ENCODE results near the gene PSG5.
"Not testable (repeated sequence)": the region's sequence is repeated elsewhere in the genome, so short reads cannot be mapped to it uniquely, and the experiment has no call there.

Gene PSG5

DNA sequence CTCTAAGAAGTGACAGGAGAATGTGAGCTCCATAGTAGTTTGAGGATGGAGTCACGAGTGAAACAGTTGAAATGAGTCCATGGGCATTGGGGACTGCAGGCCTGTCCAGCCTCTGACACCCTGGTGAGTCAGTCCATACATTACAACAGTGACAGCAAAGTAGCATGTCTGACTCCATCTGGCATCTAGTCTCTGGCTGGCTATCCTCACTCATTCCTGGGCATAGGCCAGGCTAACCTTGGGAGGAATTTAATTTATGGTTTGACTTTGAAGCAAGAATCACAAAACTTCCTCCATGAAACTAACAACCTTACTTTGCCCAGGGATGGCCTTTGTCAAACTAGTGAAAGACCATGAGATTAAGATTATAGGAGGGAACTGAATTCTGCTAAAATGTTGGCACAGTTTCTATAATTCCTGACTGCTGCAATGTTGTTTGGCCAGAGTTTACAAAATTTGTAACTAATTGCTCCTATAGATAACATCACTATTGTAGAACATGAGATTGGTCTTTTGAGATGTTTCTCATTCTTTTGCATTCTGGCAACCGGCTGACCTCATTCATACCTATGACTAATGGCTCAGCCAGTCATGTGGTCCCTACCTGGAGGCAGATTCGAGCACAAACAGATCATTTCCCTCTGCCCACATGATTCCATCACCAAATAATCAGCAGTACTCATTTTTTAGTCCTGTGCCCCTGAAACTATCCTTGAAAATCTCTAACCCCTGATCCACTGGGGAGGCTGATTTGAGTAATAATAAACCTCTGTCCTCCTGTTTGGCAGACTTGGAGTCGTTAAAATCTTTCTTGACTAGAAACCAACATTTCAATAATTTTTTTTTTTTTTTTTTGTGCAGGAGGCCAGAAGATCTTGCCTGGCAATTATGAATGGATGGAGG lies 4.2 kb downstream of the PSG5 start:
- DNase-seq: not testable (repeated sequence)

DNA sequence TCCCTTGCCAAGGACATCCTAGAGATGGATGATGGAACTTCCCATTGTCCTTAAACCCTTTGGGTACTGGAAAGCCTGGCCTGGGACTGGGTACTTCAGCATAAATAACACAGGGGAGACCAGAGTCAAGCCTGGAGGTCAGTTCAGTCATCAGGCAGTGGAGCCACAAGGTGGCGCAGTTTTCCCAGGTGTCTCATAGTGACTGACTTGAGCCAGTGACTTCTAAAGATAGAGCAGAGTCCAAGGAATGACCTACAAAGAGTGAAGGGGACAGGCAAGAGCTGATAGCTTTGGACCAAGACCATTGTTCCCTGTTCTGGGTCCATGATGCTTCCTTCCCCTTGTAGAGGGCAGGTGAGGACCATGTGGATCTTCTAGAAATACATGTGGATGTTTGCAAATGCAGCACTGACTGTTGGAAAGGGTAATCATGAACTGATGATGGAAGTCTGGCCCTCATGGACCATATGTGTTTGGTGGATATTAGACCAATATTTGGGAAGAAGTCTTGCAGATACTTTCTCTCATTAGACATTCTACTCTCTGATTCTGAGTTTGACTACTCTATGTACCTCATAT lies 6.7 kb downstream of the PSG5 start:
- DNase-seq: not testable (repeated sequence)

DNA sequence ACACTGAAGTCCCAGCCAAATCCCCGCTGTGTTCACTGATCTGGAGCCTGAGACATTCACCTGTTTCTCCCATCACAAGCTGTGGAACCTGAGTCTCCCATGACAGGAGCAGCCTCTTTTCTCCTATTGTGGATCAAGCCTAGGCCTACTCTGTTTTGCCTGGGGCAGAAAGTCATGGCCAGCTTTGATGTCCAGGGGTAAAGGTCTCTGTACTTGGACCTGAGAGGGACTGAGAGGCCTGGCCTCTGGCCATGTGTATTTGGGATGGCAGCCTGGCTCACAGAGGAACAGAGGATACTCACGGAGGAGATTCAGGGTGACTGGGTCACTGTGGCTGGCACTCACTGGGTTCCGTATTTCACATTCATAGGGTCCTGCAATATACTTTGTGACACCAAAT lies 7.8 kb downstream of the PSG5 start:
- not testable (repeated sequence) for DNase-seq

DNA sequence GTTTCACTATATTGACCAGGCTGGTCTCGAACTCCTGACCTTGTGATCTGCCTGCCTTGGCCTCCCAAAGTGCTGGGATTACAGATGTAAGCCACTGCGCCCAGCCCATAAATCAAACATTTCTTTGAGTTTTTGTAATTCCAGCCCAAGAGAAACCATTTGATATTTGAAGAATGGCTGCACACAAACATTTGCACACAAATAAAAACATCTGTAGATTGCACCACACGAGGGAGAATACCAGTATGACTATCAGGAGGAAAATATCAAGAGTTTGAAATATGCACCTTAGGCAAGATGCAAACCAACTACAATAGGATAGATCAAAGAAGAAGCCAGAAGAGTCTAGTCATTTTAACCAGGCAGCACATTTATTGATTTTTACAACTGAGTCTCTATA lies 20.4 kb downstream of the PSG5 start:
- DNase-seq: not testable (repeated sequence)

DNA sequence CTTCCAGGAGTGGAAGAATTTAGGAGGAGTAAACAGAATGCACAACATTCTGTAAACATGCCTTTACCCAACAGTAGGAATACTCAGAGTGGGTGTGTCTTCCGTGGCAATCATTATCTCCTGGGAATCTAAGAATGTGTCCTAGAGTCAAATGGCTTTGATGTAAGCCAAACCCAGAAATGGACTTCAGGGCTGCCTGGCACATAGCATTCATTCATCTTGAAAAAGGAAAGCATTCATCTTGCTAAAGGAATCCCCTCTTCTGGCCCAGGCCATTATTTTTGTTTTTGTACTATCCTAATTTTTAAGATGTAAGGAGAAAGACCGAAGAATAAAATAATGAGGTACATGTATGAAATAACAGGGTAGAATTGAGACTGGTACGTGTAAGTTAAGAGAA lies 23.2 kb downstream of the PSG5 start:
- not testable (repeated sequence) for DNase-seq

DNA sequence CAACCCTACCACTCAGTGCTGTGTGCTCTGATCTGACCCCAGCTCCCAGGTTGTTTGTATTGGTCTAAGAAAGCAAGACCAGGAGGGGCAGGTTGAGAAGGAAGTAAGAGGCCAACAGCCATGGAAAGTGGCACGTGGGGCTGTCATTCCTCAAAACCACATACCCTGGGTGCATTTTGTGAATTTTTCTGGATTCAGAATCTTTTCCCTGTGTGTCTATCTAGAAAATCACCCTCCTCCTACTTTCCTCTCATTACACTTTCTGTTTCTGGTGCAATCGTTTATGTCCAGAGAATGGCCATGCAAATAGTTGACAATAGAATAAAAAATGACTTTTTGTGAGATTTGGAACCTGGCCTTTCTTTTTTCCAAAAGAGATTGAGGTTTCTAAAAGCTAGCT lies 24.1 kb downstream of the PSG5 start:
- DNase-seq: not testable (repeated sequence)

DNA sequence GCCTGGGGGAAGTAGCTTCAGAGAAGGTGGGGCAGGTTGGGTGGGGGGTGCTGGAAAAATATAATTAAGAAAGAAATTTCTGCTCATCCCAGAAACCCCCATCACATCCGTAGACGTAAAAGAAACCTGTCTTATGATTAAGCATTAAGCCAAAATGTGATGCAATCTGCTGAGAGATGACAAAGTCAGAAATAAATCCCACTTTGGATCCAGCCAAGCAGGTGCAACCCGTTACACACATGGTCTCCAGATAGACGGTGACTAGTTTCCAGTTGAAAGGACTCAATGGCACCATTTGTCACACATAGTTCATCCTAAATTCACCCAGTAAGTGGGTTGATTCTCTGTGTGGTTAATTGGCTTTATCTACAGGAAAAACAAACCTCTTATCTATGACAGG lies 34.1 kb downstream of the PSG5 start:
- no peak for DNase-seq

DNA sequence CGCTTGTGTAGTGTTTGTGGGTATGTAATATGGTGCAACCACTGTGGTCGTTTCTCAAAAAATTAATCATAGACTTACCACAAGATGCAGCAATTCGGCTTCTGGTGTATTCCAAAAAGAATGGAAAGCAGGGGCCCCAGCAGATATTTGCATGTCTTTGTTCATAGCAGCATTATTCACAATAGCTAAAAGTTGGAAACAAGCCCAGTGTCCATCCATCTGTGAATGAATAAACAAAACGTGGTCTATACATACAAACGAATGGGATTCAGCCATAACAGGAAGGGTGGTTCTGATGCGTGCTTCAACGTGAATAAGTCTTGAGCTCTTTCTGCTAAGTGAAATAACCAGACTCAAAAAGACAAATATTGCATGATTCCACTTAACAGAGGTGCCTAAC lies 36.5 kb downstream of the PSG5 start:
- not testable (repeated sequence) for DNase-seq

DNA sequence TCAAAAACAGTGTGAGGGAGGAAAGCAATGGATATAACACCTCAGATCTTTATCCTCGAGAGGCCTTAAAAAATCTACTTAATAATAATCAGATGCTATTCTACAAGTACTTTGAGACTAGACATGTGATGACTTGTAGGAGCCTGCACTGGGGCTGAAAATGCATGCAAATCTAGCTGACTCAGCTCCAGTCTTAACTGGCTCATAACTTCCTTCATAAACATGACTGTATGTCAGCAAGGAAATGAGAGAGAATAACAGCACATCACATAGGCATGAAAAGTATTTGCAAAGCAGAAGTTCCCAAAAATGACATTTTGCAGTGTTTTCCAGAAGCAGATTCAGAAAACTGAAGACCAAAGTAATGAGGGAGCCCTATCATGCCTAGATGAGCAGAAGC lies 38.1 kb downstream of the PSG5 start:
- no peak for DNase-seq

DNA sequence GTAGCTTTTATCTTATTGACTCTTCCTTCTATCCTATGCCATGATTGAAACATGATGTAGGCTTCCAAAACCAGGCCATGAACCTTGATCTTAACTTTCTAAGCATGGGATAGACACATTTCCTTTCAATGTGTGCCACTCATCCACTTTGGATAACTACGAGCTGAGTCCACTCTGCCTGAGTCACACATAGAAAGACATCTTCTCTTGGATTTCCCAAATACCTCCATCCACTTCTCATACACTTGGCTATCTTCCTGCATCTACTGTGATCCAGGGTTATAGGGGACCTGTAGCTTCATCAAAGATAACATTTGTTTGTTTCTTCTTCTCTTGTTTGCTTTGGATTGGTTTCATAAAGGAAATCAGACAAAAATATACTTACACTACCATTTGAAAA lies 44.6 kb downstream of the PSG5 start:
- DNase-seq: not testable (repeated sequence)

DNA sequence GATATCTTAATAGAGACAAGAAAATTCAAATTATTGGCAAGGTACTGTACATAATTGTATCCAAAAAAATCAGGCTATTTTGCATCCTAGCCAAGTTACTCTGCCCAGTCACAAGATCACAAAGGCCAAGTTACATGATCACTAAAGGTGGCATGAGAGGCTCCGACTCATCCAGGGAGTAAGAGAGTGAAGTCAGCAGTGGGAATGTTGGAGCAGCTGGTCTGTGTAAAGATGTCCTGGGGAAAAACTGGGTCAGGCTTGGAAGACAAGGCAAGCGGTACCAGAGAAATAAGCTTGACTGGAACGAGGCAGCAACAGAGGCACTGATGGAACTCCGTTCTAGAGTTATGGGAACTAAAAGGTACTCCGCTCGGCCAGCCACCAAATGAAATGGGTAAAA lies 53.6 kb downstream of the PSG5 start:
- no peak for DNase-seq

DNA sequence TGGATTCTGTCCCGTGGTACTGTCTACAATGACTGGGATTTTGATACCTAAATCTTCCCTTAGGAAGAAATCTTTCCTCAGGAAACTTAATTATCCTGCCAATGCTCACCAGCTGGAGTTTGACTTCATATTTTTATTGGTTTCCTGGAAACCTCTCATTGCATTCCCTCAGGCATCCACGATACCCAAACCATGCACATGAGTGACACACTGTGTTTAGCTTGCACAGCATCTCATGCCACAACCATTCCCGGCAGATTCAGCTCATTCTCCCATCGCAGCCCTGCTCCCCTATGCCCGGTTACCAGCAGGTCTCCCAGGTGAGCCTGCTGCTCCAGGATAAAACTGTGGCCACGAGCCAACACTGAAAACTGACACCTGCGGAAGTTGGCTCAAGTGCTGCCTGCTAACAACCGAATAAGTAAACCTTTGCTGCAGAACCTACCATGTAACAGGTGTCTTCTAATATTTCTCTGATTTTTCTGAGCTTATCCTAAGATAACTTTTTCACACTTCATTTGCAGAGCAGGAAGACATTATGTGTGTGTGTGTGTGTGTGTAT lies 55.0 kb downstream of the PSG5 start:
- not testable (repeated sequence) for DNase-seq

DNA sequence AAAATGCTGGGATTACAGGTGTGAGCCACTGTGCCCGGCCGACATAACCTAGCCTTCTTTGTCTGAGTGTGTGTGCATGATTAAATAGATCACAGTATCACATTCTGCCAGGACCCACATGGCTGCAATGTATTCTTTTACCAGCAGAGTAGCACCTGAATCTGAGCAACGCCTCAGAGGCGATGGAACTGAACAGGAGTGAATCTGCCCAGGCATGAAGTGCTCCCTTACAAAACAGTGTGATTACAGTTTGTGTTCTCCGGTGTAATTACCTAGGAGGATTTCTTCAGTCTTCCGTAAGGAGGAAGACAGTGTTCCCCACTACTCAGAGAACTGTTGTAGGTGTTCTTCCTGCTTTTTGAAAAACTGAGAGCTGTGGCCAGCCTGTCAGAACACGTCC lies 57.1 kb downstream of the PSG5 start:
- not testable (repeated sequence) for DNase-seq

DNA sequence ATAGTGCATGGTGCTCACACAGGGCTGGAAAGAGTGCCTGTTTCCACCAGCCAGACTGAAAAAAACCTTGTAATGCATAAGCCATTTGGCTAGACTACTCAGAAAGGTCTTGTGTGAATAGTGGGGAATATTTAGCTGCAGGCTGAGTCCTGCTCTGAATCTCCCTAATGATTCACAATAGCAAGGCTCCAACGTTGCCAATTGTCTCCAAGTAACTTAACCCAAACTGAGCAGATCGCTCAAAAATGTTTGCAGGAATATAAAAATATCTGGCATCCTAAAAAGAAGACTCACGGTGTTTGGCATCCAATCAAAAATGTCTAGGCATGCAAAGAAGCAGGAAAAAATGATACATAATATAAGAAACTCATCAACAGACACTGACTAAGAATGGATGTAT lies 59.0 kb downstream of the PSG5 start:
- not testable (repeated sequence) for DNase-seq

DNA sequence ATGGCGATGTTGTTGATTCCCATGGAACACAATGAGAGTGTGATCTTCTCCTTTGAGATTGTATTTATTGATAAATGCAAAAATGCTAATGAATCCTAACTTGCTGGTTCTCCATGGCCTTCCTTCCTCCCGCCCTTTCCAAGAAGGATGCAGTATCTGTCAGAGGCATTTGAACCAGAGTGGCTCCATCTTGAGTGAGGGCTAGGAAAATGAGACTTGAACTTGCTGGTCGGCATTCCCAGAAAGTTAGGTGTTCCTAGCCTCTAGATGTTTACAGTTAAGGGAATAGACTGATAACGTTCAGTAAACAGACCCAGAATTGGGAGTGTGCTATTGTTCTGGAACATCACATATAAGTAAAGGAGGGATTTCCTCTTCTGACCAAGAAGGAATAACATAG lies 59.6 kb downstream of the PSG5 start:
- DNase-seq: no peak

DNA sequence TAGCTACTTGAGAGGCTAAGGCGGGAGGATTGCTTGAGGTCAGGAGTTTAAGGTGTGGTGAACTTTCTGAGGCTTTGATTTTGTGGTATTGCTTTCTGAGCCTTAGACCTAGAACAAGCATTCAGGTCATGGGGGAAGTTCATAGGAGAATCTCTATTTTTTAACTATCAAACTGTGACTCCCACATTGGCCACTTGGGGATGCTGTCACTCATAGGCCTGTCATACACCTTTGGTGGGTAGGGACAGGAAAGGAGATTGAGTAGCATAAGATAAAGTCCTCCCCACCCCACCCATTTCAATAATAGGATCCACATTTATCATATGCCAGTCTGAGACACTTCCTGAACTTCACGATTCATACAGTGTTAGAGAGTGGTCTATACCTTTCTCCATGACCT lies 62.0 kb downstream of the PSG5 start:
- no peak for DNase-seq

DNA sequence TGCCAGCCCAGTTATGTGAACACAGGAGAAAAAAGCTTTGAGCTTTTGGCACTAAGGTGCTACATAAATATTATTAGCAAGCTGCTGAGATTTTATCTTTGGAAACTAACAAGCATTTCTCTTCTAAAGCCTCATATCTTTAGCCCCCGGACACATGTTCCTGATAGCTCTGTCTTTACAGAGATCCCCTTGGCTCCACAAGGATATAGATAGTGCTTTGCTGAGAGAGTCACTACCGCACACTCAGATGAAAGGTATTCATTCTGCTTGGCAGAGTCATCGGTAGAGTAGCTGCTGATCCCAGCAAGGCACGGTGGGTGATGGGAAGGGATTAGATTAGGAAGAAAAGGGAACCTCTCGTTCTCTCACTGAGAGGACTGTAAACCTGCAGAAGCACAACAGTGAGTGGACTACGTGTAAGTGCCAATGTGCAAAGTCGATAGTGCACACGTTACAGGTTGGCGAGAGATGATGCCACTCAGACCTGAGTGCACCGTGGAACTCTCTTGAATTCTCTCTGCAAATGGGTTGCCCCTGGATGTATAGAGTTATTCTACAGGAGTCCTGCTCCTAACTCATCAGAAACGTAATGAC lies 65.8 kb downstream of the PSG5 start:
- not testable (repeated sequence) for DNase-seq

DNA sequence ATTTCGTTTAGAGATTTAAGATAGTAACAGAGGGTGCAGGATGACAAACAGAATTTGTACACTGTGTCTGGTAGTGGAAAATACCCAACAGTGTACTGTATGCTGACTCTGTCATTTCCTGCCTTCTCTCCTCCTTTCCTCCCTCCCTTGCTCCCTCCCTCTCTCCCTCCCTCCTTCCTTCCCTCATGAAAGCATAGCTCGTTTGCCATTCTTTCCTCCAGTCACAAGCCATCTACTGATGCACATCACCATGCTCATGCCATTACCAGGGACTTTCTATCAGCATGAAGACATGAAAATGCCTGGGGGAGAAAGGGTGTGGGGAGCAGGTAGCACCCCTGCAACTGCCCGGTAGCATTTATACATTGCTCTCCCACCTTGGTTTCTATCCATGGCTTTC lies 66.8 kb downstream of the PSG5 start:
- not testable (repeated sequence) for DNase-seq
